A673 (cell line): ENCODE data around the gene PCDHGA5. TPM values are rescaled to one million over a fixed set of nuclear protein-coding genes. Genes with fewer than 3 reads are reported as not detected.
A peak's percentile ranks its signal among the peaks of the same experiment; 100 is the strongest.

Experiments used
- BruUV-seq: library from RNA; stranded (reverse); fragments of 400-500 nt; replicated peaks from 2 replicates; lab custom pipeline; 2021; lab: Mats Ljungman, UMichigan
- CTCF ChIA-PET: fragments of 300-600 bp; sonication (Branson Sonifier 250); formaldehyde crosslinking; loops from one replicate; lab custom pipeline; 2022; ENCODE audit warnings: antibody characterized with exemption; lab: Charles Lee
- POLR2A ChIA-PET: fragments of 300-600 bp; sonication (Branson Sonifier 250); formaldehyde crosslinking; loops from one replicate; lab custom pipeline; 2022; ENCODE audit warnings: antibody characterized with exemption; ENCODE audit not compliant: low non-redundant PET; lab: Charles Lee
- DNase-seq: peaks from one replicate; pipeline ENCODE4 v3.0.0-alpha.2; 2015; ENCODE audit warnings: low spot score
- H3K27ac ChIP-seq: fragments of 200-600 bp; sonication (generic); 2 replicates; pipeline ENCODE4 v1.5.1; 2016; ENCODE audit warnings: mixed run types, low read depth, mild to moderate bottlenecking, mixed read lengths, antibody characterized with exemption, low read length; ENCODE audit not compliant: poor library complexity, severe bottlenecking
- H3K27me3 ChIP-seq: fragments of 200-600 bp; sonication (generic); replicated peaks from 2 replicates; pipeline ENCODE4 v1.6.1; 2017; ENCODE audit warnings: mixed run types, low read depth, mild to moderate bottlenecking, mixed read lengths, antibody characterized with exemption, low read length; ENCODE audit not compliant: insufficient read depth, poor library complexity
- H3K36me3 ChIP-seq: fragments of 200-600 bp; sonication (generic); 2 replicates; pipeline ENCODE4 v1.6.1; 2016; ENCODE audit warnings: mixed run types, mild to moderate bottlenecking, mixed read lengths, antibody characterized with exemption, low read length; ENCODE audit not compliant: insufficient read depth, poor library complexity, severe bottlenecking
- H3K4me1 ChIP-seq: fragments of 200-600 bp; sonication (generic); 2 replicates; pipeline ENCODE4 v1.6.1; 2017; ENCODE audit warnings: mixed run types, mild to moderate bottlenecking, mixed read lengths, antibody characterized with exemption, low read length; ENCODE audit not compliant: insufficient read depth, poor library complexity, severe bottlenecking
- H3K4me3 ChIP-seq: fragments of 200-600 bp; sonication (generic); 2 replicates; pipeline ENCODE4 v1.5.1; 2016; ENCODE audit warnings: low read depth, mixed run types, mild to moderate bottlenecking, mixed read lengths, low read length; ENCODE audit not compliant: poor library complexity, severe bottlenecking
- H3K9me3 ChIP-seq: fragments of 200-600 bp; sonication (generic); 2 replicates; pipeline ENCODE4 v1.6.1; 2016; ENCODE audit warnings: mixed run types, low read depth, mild to moderate bottlenecking, mixed read lengths, antibody characterized with exemption, low read length; ENCODE audit not compliant: poor library complexity, severe bottlenecking
- EZH2 ChIP-seq: fragments of 200-600 bp; sonication (generic); IDR thresholded peaks from 2 replicates; pipeline ENCODE4 v1.6.1; 2017; ENCODE audit warnings: borderline replicate concordance, low read depth, mild to moderate bottlenecking, mixed read lengths, antibody characterized with exemption, low read length; ENCODE audit not compliant: poor library complexity, severe bottlenecking
- intact Hi-C: fragments of 100-400 bp; cut with micrococcal nuclease; formaldehyde crosslinking; loops from one replicate; pipeline ENCODE4 v1.10.0; 2022; ENCODE audit not compliant: unreplicated experiment
- total RNA-seq: library from RNA; stranded (reverse); gene quantifications from 2 replicates; pipeline ENCODE4 v1.2.3, GENCODE V29; 2021
- TF ChIP-seq, protein P1 (sequence below): fragments of 300-800, 200-600 bp; sonication (generic); conservative IDR thresholded peaks from 2 replicates; pipeline ENCODE4 v1.5.1; 2017; ENCODE audit warnings: low read depth, mild to moderate bottlenecking, antibody characterized with exemption, low read length, moderate library complexity, mixed read lengths

Gene PCDHGA5
- total RNA-seq, 1 experiment from 2014 or later: 2.6 TPM

DNA sequence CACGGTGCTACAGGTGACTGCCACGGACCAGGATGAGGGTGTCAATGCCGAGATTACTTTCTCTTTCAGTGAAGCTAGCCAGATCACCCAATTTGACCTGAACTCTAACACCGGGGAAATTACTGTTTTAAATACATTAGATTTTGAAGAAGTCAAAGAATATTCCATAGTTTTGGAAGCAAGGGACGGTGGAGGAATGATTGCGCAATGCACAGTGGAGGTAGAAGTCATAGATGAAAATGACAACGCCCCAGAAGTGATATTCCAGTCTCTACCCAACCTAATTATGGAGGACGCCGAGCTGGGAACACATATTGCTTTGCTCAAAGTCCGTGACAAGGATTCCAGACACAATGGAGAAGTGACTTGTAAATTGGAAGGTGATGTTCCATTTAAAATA, 24.7 kb downstream of the PCDHGA5 start:
- no peak overlapping the region for H3K4me3 ChIP-seq
- H3K4me1 ChIP-seq: no peaks in the 10 kb centered on the region
- POLR2A ChIA-PET: no interaction called here
- intact Hi-C loops: no loop called here
- CTCF ChIA-PET: no interaction called here
- TF ChIP-seq, protein P1, sequence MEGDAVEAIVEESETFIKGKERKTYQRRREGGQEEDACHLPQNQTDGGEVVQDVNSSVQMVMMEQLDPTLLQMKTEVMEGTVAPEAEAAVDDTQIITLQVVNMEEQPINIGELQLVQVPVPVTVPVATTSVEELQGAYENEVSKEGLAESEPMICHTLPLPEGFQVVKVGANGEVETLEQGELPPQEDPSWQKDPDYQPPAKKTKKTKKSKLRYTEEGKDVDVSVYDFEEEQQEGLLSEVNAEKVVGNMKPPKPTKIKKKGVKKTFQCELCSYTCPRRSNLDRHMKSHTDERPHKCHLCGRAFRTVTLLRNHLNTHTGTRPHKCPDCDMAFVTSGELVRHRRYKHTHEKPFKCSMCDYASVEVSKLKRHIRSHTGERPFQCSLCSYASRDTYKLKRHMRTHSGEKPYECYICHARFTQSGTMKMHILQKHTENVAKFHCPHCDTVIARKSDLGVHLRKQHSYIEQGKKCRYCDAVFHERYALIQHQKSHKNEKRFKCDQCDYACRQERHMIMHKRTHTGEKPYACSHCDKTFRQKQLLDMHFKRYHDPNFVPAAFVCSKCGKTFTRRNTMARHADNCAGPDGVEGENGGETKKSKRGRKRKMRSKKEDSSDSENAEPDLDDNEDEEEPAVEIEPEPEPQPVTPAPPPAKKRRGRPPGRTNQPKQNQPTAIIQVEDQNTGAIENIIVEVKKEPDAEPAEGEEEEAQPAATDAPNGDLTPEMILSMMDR: no peak
- no peak for TF ChIP-seq EZH2
- peaks cover 69% of the 10 kb centered on the region for H3K9me3 ChIP-seq
- H3K27me3 ChIP-seq: no peaks in the 10 kb centered on the region
- BruUV-seq: no TSS peak
- no peak for DNase-seq
- no peak overlapping the region for H3K27ac ChIP-seq
- H3K36me3 ChIP-seq: no peaks in the 10 kb centered on the region

DNA sequence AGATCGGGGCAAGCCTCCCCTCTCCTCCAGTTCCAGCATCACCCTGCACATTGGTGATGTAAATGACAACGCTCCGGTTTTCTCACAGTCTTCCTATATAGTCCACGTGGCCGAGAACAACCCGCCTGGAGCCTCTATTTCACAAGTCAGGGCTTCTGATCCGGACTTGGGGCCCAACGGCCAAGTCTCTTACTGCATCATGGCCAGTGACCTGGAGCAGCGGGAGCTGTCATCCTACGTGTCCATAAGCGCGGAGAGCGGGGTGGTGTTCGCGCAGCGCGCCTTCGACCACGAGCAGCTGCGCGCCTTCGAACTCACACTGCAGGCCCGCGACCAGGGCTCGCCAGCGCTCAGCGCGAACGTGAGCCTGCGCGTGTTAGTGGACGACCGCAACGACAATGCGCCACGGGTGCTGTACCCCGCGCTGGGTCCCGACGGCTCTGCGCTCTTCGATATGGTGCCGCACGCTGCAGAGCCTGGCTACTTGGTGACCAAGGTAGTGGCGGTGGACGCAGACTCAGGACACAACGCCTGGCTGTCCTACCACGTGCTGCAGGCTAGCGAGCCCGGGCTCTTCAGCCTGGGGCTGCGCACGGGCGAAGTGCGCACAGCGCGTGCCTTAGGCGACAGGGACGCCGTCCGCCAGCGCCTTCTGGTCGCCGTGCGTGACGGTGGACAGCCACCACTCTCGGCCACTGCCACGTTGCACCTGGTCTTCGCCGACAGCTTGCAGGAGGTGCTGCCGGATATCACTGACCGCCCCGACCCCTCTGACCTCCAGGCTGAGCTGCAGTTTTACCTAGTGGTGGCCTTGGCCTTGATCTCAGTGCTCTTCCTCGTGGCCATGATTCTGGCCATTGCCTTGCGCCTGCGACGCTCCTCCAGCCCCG, 25.4 kb downstream of the PCDHGA5 start:
- no peak for DNase-seq
- Histone ChIP-seq H3K4me1 (no peaks in the 10 kb centered on the region), H3K9me3 (peaks cover 62% of the 10 kb centered on the region), H3K27ac (no peak overlapping the region), H3K27me3 (no peaks in the 10 kb centered on the region), H3K36me3 (no peaks in the 10 kb centered on the region), H3K4me3 (no peak overlapping the region)
- POLR2A ChIA-PET: no interaction called here
- no TSS peak for BruUV-seq
- CTCF ChIA-PET: no interaction called here
- TF ChIP-seq, protein P1: no peak
- no peak for TF ChIP-seq EZH2
- intact Hi-C loops: no loop called here

DNA sequence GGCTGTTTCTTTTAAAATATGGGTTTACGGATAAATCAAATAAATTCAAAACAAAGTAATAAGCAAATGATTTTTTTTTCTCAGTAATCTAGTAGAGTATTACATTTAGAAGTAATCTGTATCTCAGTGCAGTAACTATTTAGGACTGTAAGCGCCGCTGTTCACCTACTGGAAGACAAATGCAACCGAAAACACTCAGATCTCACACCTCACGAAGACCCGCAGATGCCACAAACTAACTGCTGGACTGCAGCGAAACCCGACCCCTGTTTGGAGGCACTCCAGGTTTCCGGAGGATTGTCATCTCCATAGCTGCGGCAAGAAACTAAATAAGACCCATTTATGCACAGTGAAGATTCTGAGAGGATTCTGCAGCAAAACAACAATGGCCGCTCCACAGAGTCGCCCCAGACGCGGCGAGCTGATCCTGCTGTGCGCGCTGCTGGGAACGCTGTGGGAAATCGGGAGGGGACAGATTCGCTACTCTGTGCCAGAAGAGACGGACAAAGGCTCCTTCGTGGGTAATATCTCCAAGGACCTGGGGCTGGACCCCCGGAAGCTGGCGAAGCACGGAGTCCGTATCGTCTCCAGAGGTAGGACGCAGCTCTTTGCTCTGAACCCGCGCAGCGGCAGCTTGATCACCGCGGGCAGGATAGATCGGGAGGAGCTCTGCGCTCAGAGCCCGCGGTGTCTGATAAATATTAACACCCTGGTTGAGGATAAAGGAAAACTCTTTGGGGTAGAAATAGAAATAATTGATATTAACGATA, 28.7 kb downstream of the PCDHGA5 start, which contains the start of gene PCDHGA8:
PCDHGA8 (plus strand) TSS at position 205 of the 770 bp plus-strand sequence; CDS start at position 386, 181 bp downstream.
- DNase-seq: peak; percentile 71
- H3K36me3 ChIP-seq: no peaks in the 10 kb centered on the region
- peaks cover 54% of the 10 kb centered on the region for H3K9me3 ChIP-seq
- intact Hi-C loops: no loop called here
- H3K4me3 ChIP-seq: no peak within 1 kb of the TSS
- H3K27me3 ChIP-seq: no peaks in the 10 kb centered on the region
- ChIA-PET POLR2A (no interaction called here), CTCF (no interaction called here)
- no peak for TF ChIP-seq EZH2
- TF ChIP-seq, protein P1: peak; percentile 44
- no peaks in the 10 kb centered on the region for H3K4me1 ChIP-seq
- no TSS peak for BruUV-seq
- H3K27ac ChIP-seq: no peak within 1 kb of the TSS
